Activated CD4-positive, alpha-beta T cell treated with anti-CD3 and anti-CD28 coated beads for 36 hours (primary cell): ENCODE measurements around the gene STIM1. TPM values are rescaled to one million over a fixed set of nuclear protein-coding genes. Genes with fewer than 3 reads are reported as not detected.
A peak's percentile ranks its signal among the peaks of the same experiment; 100 is the strongest.

Experiments
- ATAC-seq: fragments of 200-7000 bp; cut with Tn5 transposase; one replicate; pipeline ENCODE4 v1.10.0; 2021; ENCODE audit warnings: mild to moderate bottlenecking, moderate library complexity
- CTCF ChIA-PET: fragments of 350-600 bp; sonication (Branson Sonifier 250); formaldehyde crosslinking; loops from one replicate; lab custom pipeline; 2021; ENCODE audit warnings: antibody characterized with exemption; lab: Charles Lee
- POLR2A ChIA-PET: fragments of 350-600 bp; sonication (Branson Sonifier 250); formaldehyde crosslinking; loops from one replicate; lab custom pipeline; 2021; ENCODE audit warnings: antibody characterized with exemption, inconsistent platforms; lab: Charles Lee
- DNase-seq: peaks from one replicate; pipeline ENCODE4 v3.0.0-alpha.2; 2020
- H3K27ac Mint-ChIP-seq: one replicate; pipeline ENCODE4 v1.8.0; 2021; ENCODE audit warnings: mixed read lengths
- H3K27me3 Mint-ChIP-seq: one replicate; pipeline ENCODE4 v1.8.0; 2021; ENCODE audit warnings: mixed read lengths
- H3K36me3 Mint-ChIP-seq: one replicate; pipeline ENCODE4 v1.8.0; 2021; ENCODE audit warnings: low read depth, mixed read lengths
- H3K4me1 Mint-ChIP-seq: one replicate; pipeline ENCODE4 v1.8.0; 2021; ENCODE audit warnings: mixed read lengths
- H3K4me3 Mint-ChIP-seq: one replicate; pipeline ENCODE4 v1.8.0; 2021; ENCODE audit warnings: mild to moderate bottlenecking, moderate library complexity, mixed read lengths
- H3K9me3 Mint-ChIP-seq: one replicate; pipeline ENCODE4 v1.8.0; 2021; ENCODE audit warnings: low read depth, mixed read lengths
- intact Hi-C, 2 experiments: fragments of 100-400 bp; cut with DNase I in 1 of 2; cut with micrococcal nuclease in 1 of 2; formaldehyde crosslinking; loops; one replicate each; pipeline versions ENCODE4 v1.14.2 to v1.15.1; 2022 to 2024; cut with DNase I, micrococcal nuclease
- total RNA-seq, 2 experiments: library from RNA; stranded (reverse); gene quantifications; one replicate each; pipeline ENCODE4 v1.2.3, GENCODE V29; 2021

STIM1 gene
- total RNA-seq, 2 experiments from 2014 or later, result 60.0 to 62.6 TPM

GRCh38 chr11:4071325-4071724 is 215.9 kb downstream of the STIM1 start:
- H3K27ac Mint-ChIP-seq, result no peak overlapping the region
- ChIA-PET POLR2A (no interaction called here), CTCF (interaction anchor here (0.6 to 9.3 kb wide), 21 partner anchors 8 to 286 kb away, joined by 3 to 299 read pairs (median 14); partner anchors contain the start of genes PGAP2, RHOG and STIM1)
- intact Hi-C loops, result no loop called here
- no peaks in the 10 kb centered on the region for H3K27me3 Mint-ChIP-seq
- peaks cover 25% of the 10 kb centered on the region for H3K36me3 Mint-ChIP-seq
- DNase-seq (no peak), ATAC-seq (no peak)
- H3K9me3 Mint-ChIP-seq, result no peaks in the 10 kb centered on the region
- no peak overlapping the region for H3K4me3 Mint-ChIP-seq
- peaks cover 52% of the 10 kb centered on the region for H3K4me1 Mint-ChIP-seq

GRCh38 chr11:4071914-4072313 is 216.4 kb downstream of the STIM1 start:
- CTCF ChIA-PET, result interaction anchor here (0.6 to 9.3 kb wide), 43 partner anchors 8 to 299 kb away, joined by 3 to 299 read pairs (median 8); partner anchors contain the start of genes PGAP2, RHOG and STIM1
- Mint-ChIP-seq H3K27ac (no peak overlapping the region), H3K4me3 (no peak overlapping the region), H3K4me1 (peaks cover 52% of the 10 kb centered on the region), H3K9me3 (no peaks in the 10 kb centered on the region), H3K27me3 (no peaks in the 10 kb centered on the region), H3K36me3 (peaks cover 22% of the 10 kb centered on the region)
- POLR2A ChIA-PET, result interaction anchor here (1.2 to 2.4 kb wide), 2 partner anchors 223 to 231 kb away, joined by 4 to 13 read pairs; partner anchors contain the start of gene RHOG
- DNase-seq (no peak), ATAC-seq (no peak)
- intact Hi-C loops, result loop anchor here (1.0 kb wide), 3 partner anchors 217 to 248 kb away; partner anchors contain the start of gene STIM1 (in 1 of the 2)

- Mint-ChIP-seq H3K36me3 (peaks cover 19% of the 10 kb centered on the region), H3K4me1 (peaks cover 48% of the 10 kb centered on the region), H3K4me3 (no peak overlapping the region), H3K27me3 (no peaks in the 10 kb centered on the region), H3K27ac (no peak overlapping the region), H3K9me3 (no peaks in the 10 kb centered on the region)
- intact Hi-C loops, result loop anchor here (1.0 kb wide), 3 partner anchors 217 to 248 kb away; partner anchors contain the start of gene STIM1 (in 1 of the 2)
- CTCF ChIA-PET, result interaction anchor here (0.6 to 9.3 kb wide), 71 partner anchors 8 to 333 kb away, joined by 3 to 299 read pairs (median 5); partner anchors contain the start of genes PGAP2, RHOG and STIM1
- POLR2A ChIA-PET, result interaction anchor here (0.9 to 2.4 kb wide), 3 partner anchors 15 to 231 kb away, joined by 3 to 13 read pairs (median 4); partner anchors contain the start of gene RHOG
- DNase-seq (peak; percentile 62), ATAC-seq (peak; percentile 75)
Measured at GRCh38 chr11:4072668-4073285, 217.3 kb downstream of the STIM1 start.

GRCh38 chr11:4074266-4074665 is 218.8 kb downstream of the STIM1 start:
- POLR2A ChIA-PET, result interaction anchor here (2.4 kb wide), 1 partner anchor 233 kb away, joined by 13 read pairs; the partner anchor contains the start of gene RHOG
- ATAC-seq, result no peak

GRCh38 chr11:4076774-4077173 is 221.3 kb downstream of the STIM1 start:
- no peaks in the 10 kb centered on the region for H3K9me3 Mint-ChIP-seq
- ChIA-PET CTCF (interaction anchor here (1.3 to 2.1 kb wide), 2 partner anchors 222 to 235 kb away, joined by 5 to 6 read pairs; partner anchors contain the start of gene RHOG), POLR2A (no interaction called here)
- peaks cover 31% of the 10 kb centered on the region for H3K4me1 Mint-ChIP-seq
- H3K27ac Mint-ChIP-seq, result no peak overlapping the region
- no peaks in the 10 kb centered on the region for H3K27me3 Mint-ChIP-seq
- H3K4me3 Mint-ChIP-seq, result no peak overlapping the region
- H3K36me3 Mint-ChIP-seq, result peaks cover 13% of the 10 kb centered on the region
- intact Hi-C loops, result no loop called here
- ATAC-seq (no peak), DNase-seq (no peak)

More at GRCh38 chr11:4074266-4074665, 218.8 kb downstream of the STIM1 start:
- Mint-ChIP-seq H3K27ac (no peak overlapping the region), H3K36me3 (peaks cover 18% of the 10 kb centered on the region), H3K4me1 (peaks cover 38% of the 10 kb centered on the region), H3K27me3 (no peaks in the 10 kb centered on the region), H3K9me3 (no peaks in the 10 kb centered on the region), H3K4me3 (no peak overlapping the region)
- no peak for DNase-seq
- CTCF ChIA-PET, result interaction anchor here (0.5 to 9.3 kb wide), 16 partner anchors 9 to 289 kb away, joined by 3 to 299 read pairs (median 12); partner anchors contain the start of genes PGAP2, RHOG and STIM1
- intact Hi-C loops, result no loop called here

GRCh38 chr11:4083198-4083597 is 227.7 kb downstream of the STIM1 start:
- intact Hi-C loops, result no loop called here
- H3K27me3 Mint-ChIP-seq, result no peaks in the 10 kb centered on the region
- CTCF ChIA-PET, result interaction anchor here (4.1 kb wide), 1 partner anchor 11 kb away, joined by 28 read pairs; no protein-coding TSS in a partner anchor
- no peaks in the 10 kb centered on the region for H3K9me3 Mint-ChIP-seq
- H3K27ac Mint-ChIP-seq, result peak overlapping the region; percentile 62
- H3K4me1 Mint-ChIP-seq, result peaks cover 14% of the 10 kb centered on the region
- no peak for ATAC-seq
- H3K36me3 Mint-ChIP-seq, result peaks cover 28% of the 10 kb centered on the region
- no peak overlapping the region for H3K4me3 Mint-ChIP-seq
- POLR2A ChIA-PET, result no interaction called here
- no peak for DNase-seq

- ChIA-PET CTCF (interaction anchor here (0.6 to 1.6 kb wide), 3 partner anchors 10 to 230 kb away, joined by 3 to 5 read pairs (median 3); partner anchors contain the start of gene STIM1), POLR2A (interaction anchor here (0.7 kb wide), 1 partner anchor 167 kb away, joined by 9 read pairs; no protein-coding TSS in a partner anchor)
- H3K27ac Mint-ChIP-seq, result no peak overlapping the region
- no peaks in the 10 kb centered on the region for H3K9me3 Mint-ChIP-seq
- intact Hi-C loops, result no loop called here
- no peak for DNase-seq
- H3K4me1 Mint-ChIP-seq, result peaks cover 18% of the 10 kb centered on the region
- no peaks in the 10 kb centered on the region for H3K27me3 Mint-ChIP-seq
- H3K36me3 Mint-ChIP-seq, result peaks cover 28% of the 10 kb centered on the region
- H3K4me3 Mint-ChIP-seq, result no peak overlapping the region
- no peak for ATAC-seq
Measured at GRCh38 chr11:4084406-4085125, 229.1 kb downstream of the STIM1 start.

GRCh38 chr11:4085575-4085974 is 230.1 kb downstream of the STIM1 start:
- no peak overlapping the region for H3K27ac Mint-ChIP-seq
- peaks cover 37% of the 10 kb centered on the region for H3K36me3 Mint-ChIP-seq

GRCh38 chr11:4086575-4087353 is 231.3 kb downstream of the STIM1 start:
- peaks cover 45% of the 10 kb centered on the region for H3K36me3 Mint-ChIP-seq
- H3K4me1 Mint-ChIP-seq, result peaks cover 40% of the 10 kb centered on the region
- ChIA-PET CTCF (interaction anchor here (0.7 to 1.7 kb wide), 2 partner anchors 104 to 237 kb away, joined by 3 to 11 read pairs; no protein-coding TSS in a partner anchor), POLR2A (no interaction called here)
- no peaks in the 10 kb centered on the region for H3K27me3 Mint-ChIP-seq
- no peaks in the 10 kb centered on the region for H3K9me3 Mint-ChIP-seq
- no peak overlapping the region for H3K4me3 Mint-ChIP-seq
- intact Hi-C loops, result no loop called here
- DNase-seq (no peak), ATAC-seq (peak; percentile 23)
- H3K27ac Mint-ChIP-seq, result peak overlapping the region; percentile 64

More at GRCh38 chr11:4085575-4085974, 230.1 kb downstream of the STIM1 start:
- H3K4me3 Mint-ChIP-seq, result no peak overlapping the region
- ChIA-PET CTCF (interaction anchor here (0.6 to 1.7 kb wide), 5 partner anchors 11 to 236 kb away, joined by 3 to 11 read pairs (median 3); partner anchors contain the start of gene STIM1), POLR2A (interaction anchor here (0.6 to 0.7 kb wide), 2 partner anchors 46 to 168 kb away, joined by 3 to 9 read pairs; no protein-coding TSS in a partner anchor)
- DNase-seq, result no peak
- H3K4me1 Mint-ChIP-seq, result peaks cover 28% of the 10 kb centered on the region
- no peak for ATAC-seq
- intact Hi-C loops, result no loop called here
- H3K27me3 Mint-ChIP-seq, result no peaks in the 10 kb centered on the region
- H3K9me3 Mint-ChIP-seq, result no peaks in the 10 kb centered on the region

GRCh38 chr11:4087551-4087950 is 232.1 kb downstream of the STIM1 start:
- POLR2A ChIA-PET, result no interaction called here
- no peak for ATAC-seq
- peaks cover 50% of the 10 kb centered on the region for H3K36me3 Mint-ChIP-seq
- intact Hi-C loops, result no loop called here
- H3K4me1 Mint-ChIP-seq, result peaks cover 48% of the 10 kb centered on the region
- no peaks in the 10 kb centered on the region for H3K9me3 Mint-ChIP-seq
- no peak overlapping the region for H3K4me3 Mint-ChIP-seq
- peak overlapping the region; percentile 64 for H3K27ac Mint-ChIP-seq
- H3K27me3 Mint-ChIP-seq, result no peaks in the 10 kb centered on the region
- CTCF ChIA-PET, result interaction anchor here (1.0 to 1.5 kb wide), 3 partner anchors 11 to 24 kb away, joined by 3 to 10 read pairs (median 4); no protein-coding TSS in a partner anchor
- no peak for DNase-seq
